Stimulated activated CD4-positive, alpha-beta T cell treated with anti-CD3 and anti-CD28 coated beads, Interleukin-12 subunit alpha, Interleukin-12 subunit beta, amount 100 ng/mL, for 24 hours (primary cell): ENCODE measurements around the gene RPL27.
A peak's percentile ranks its signal among the peaks of the same experiment; 100 is the strongest.
"Not testable (repeated sequence)": the region's sequence is repeated elsewhere in the genome, so short reads cannot be mapped to it uniquely, and the experiment has no call there.

Experiments used
- DNase-seq, 2 experiments: peaks; one replicate each; pipeline ENCODE4 v3.0.0-alpha.2; 2020; ENCODE audit warnings: low read depth in 2 of 2

The RPL27 gene

DNA sequence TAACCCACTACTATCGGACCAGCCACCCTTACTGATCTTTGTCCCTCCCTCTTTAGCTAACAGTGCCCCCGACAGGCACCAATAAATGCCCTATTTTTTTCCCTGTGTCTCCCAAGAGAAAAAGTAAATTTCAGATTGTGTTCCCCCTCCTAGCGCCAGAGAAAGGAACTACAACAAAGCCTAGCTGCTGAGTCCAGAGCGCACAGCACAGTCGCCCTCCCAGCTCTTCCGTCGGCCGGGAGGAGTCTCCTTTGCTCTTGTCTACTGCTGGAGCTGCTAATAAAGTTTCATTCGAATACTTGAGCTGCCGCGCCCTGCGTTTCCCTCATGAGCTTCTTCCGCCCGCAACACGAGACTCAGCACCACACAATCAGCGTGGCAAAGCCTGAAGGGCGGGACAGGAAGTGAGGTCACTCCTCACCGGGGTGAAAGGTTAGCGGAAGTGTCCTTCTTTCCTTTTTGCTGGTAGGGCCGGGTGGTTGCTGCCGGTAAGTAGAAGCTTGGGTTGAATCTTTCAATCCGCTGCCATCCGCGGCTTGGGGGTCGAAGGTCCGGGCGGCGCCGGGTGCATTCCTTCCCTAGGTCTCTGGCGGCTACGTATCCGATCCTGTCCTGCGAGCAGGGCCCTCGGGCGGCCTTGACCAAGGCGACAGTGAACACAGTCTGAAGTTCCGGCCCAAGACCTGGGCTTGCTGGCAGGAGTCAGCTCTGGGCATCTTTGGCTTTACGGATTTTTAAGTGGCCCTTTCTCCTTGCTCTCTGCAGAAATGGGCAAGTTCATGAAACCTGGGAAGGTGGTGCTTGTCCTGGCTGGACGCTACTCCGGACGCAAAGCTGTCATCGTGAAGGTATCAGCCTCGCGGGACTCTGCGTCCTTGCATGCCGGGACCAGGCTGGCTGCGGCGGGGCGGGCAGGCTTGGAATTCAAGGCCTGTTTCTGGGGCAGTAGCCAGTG lies at the start of gene RPL27:
RPL27 (plus strand) TSS at position 436 of the 955 bp plus-strand sequence; CDS start at position 768, 332 bp downstream.
- peak; percentile 95 to 96 for DNase-seq

- DNase-seq = no peak
Measured at GRCh38 chr17:42950044-42950783, 48.0 kb upstream of the RPL27 start.

- no peak for DNase-seq
Measured at GRCh38 chr17:42953669-42954068, 44.5 kb upstream of the RPL27 start.

DNA sequence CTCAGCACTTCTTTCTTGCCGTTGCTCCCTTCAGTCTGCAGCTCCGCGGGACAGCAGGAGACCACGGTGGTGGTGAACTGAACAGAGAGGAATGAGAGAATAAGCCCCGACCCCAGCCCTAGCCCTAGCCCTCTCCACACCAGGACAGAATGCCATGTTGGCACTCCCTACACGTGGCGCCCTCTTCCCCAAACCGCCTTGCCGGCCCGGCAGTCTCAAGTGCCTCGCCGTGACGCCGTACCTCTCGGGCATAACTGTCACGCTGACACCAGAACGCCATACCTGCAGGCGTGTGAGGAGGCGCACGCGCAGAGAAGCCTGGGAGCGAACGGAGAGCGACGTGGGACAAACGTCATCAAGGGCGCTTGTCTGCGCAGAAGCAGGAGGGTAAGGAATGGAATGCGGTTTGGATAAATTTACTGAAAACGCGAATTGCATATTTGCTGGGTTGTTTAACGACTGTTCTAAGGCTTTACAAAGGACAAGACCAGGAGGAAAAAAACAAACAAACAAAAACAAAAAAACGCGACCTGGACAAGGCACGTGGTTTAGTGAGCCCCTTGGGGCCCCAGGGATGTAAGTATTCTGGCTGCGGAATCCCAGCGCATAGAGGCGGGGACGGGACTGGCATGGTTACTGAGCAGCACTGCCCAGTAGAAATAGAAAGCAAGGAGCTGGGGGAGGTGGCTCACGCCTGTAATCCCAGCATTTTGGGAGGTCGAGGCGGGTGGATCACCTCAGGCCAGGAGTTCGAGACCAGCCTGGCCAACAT lies 33.9 kb upstream of the RPL27 start, which contains the start of gene AARSD1:
AARSD1 (minus strand) TSS at position 294 of the 772 bp plus-strand sequence; CDS start at position 280, 14 bp downstream.
- peak; percentile 80 to 87 for DNase-seq

DNA sequence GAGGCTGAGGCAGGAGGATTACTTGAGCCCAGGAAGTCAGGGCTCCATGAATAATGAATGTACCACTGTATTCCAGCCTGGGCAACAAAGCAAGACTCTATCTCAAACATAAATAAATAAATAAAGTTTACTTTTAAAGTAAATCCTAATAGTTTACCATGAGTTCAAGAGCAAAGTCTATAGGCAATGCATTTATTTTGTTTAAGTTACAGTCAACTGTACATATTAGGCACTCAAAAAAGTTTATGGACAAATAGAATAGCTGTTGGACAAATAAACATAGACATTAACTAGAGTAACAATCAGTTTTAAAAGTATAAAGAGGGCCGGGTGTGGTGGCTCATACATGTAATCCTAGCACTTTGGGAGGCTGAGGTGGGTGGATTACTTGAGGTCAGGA lies 30.3 kb upstream of the RPL27 start:
- DNase-seq = no peak

DNA sequence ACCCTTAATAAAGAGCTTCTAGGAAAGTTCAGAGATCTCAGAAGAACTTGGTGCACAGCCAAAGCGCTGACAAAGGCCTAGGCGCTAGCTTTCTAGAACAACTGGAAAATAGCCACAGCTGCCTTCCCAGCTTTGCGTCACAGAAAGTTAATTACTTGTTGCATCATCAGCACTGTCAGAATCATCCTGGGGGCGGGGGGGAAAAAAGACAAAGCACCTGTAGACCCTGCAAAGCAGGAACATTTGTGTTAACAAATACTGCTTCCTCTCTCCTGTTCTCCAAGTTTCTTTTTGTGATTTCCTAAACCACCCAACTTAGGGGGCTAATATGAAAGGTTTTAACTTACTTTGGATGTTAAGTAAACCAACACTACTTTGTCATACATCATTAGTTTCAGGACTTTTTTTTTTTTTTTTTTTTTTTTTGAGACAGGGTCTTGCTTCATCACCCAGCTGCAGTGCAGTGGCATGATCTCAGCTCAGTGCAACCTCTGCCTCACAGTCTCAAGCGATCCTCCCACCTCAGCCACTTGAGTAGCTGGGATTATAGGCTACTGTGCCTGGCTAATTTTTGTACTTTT lies 29.1 kb upstream of the RPL27 start:
- DNase-seq = no peak

DNA sequence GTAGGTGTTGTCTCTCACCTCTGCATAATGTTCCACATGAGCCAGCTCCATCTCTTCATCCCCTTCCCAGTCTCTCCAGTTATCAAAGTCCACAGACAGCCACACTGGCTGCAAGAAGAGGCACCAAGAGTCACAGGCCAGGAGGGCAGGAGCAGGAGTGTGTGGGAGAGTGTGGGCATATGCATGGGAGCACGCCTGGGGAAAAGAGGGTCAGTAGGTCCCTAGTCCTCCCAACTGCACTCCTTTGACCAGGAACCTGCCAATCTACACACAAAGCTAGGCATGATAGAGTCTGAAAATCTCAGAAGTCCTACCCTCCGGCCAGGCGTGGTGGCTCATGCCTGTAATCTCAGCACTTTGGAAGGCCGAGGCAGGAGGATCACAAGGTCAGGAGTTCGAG lies 26.6 kb upstream of the RPL27 start:
- no peak for DNase-seq

DNA sequence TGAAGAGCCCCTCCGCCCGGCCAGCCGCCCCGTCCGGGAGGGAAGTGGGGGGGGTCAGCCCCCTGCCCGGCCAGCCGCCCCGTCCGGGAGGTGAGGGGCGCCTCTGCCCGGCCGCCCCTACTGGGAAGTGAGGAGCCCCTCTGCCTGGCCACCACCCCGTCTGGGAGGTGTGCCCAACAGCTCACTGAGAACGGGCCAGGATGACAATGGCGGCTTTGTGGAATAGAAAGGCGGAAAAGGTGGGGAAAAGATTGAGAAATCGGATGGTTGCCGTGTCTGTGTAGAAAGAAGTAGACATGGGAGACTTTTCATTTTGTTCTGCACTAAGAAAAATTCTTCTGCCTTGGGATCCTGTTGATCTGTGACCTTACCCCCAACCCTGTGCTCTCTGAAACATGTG lies 24.9 kb upstream of the RPL27 start:
- not testable (repeated sequence) for DNase-seq

GRCh38 chr17:42975265-42975664 lies 23.0 kb upstream of the RPL27 start:
- no peak for DNase-seq

DNA sequence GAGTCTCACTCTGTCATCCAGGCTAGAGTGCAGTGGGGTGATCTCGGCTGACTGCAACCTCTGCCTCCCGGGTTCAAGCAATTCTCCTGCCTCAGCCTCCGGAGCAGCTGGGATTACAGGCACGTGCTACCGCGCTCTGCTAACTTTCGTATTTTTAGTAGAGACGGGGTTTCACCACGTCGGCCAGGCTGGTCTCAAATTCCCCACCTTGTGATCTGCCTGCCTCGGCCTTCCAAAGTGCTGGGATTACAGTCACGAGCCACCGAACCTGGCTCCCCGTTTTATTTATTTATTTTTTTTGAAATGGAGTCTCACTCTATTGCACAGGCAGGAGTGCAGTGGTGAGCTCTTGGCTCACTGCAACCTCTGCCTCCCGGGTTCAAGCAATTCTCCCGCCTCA lies 22.5 kb upstream of the RPL27 start:
- DNase-seq = not testable (repeated sequence)

- DNase-seq = no peak
Measured at GRCh38 chr17:42979511-42980273, 18.5 kb upstream of the RPL27 start, which contains the start of gene PTGES3L. PTGES3L (minus strand) TSS chr17:42980080; CDS start chr17:42980053, 27 bp downstream.

DNA sequence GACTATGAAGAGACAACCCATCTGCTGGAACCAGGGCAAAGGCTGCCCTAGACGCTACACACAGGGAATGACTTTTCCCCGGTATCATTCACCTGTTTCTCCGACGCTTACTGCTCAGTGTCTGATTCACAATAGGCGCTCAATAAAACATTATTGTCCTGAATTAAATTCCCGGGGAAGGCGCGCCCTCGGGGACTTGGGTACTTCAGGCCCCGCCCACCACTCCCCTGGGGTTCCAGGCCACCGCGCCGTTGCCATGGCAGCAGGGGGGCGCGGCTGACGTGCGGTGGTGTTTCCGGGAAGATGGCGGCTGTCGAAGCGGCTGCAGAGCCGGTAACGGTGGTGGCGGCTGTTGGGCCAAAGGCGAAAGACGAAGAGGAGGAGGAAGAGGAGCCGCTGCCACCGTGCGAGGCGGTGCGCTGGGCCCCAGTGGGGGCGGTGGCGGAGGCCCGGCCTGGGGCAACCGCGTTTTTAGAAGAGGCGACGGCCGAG lies 17.9 kb upstream of the RPL27 start, which contains the start of gene RUNDC1:
RUNDC1 (plus strand) TSS at position 292 of the 492 bp plus-strand sequence; CDS start at position 304, 12 bp downstream.
- peak; percentile 80 to 89 for DNase-seq

DNA sequence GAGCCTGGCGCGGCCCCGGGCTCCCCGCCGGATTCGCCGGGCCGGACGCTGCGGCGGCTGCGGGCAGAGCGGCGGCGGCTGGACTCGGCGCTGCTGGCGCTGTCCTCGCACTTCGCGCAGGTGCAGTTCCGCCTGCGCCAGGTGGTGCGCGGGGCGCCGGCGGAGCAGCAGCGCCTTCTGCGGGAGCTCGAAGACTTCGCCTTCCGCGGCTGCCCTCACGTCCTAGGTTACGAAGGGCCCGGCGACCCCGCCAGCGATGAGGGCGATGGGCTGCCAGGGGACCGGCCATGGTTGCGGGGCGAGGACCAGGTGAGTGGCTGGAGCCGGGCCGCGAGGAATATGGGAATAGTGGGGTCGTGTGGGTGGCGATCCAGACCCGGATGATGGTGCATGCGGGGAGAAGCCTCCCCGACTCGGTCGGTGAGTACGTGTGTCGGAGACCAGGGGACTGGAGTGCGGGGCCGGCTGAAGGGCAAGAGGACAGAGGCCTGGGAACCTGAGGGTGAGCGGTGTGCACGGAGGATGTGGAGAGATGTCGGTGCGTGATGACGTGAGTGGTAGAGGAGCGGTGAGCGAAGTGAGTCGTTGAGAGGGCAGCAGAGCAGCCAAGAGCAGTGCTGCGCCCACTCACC lies 17.3 kb upstream of the RPL27 start:
- DNase-seq = peak; percentile 28 to 68

DNA sequence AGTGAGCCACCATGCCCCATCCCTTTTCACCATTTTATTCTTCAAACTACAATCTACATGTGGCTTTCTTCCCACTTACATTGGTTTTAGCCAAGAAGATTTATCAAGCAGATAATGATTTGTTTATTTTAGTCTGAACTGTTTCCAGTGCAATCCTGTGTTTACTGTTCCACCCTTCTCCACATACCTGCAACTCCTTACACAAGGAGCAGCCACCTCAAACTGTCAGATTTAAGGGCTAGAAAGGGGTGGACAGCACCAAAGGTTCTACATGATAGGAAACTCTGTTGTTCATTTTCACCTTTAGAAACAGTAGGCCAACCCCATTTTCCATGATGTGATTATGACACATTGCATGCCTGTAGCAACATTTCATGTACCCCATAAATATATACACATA lies 16.0 kb upstream of the RPL27 start:
- no peak for DNase-seq

GRCh38 chr17:42985225-42985624 lies 13.0 kb upstream of the RPL27 start:
- DNase-seq = no peak

- no peak for DNase-seq
Measured at GRCh38 chr17:42989141-42989540, 9.1 kb upstream of the RPL27 start.

GRCh38 chr17:42989726-42990652 lies 8.2 kb upstream of the RPL27 start:
- no peak for DNase-seq

DNA sequence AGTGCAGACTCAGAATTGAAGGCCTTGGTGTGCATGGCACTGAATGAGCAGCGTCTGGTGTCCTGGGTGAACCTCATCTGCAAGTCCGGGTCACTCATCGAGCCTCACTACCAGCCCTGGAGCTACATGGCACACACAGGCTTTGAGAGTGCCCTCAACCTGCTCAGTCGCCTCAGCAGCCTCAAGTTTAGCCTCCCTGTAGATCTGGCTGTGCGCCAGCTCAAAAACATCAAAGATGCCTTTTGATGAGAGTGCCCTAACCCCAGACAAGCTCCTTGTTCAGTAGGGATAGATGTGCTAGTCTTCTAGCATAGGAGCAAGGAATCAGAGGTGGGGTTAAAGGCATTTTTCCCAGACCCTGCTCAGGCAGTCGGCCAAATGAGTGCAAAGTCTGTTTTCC lies 6.7 kb upstream of the RPL27 start:
- no peak for DNase-seq

DNA sequence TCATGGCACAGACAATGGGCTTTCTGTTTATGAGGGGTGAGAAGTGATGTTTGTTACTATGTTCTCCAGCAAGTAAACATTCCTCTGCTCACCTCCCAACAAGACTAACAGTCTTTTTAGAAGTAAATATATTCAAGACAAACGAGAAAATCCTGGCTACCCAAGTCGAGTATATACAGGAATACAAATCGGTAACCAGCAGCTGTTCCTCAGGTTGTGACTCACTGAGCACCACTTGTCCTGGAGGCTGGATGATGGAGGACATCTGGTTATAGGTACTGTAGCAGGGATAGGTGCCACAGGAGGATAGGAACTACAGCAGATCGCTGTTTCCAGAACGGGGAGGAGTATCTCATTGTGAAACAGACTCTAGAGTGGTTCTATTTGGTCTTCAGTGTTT lies 5.3 kb upstream of the RPL27 start:
- DNase-seq = no peak
